ENCODE results near the gene MDN1.

Gene MDN1

GRCh38 chr6:89807581-89807980 is 12.0 kb downstream of the MDN1 start:
- no peak for TF ChIP-seq CTCF (IDR thresholded peaks at IDR 0.05; ENCODE audit: extremely low read depth, missing control alignments)
- no peak for DNase-seq (ENCODE audit: low spot score)

DNA sequence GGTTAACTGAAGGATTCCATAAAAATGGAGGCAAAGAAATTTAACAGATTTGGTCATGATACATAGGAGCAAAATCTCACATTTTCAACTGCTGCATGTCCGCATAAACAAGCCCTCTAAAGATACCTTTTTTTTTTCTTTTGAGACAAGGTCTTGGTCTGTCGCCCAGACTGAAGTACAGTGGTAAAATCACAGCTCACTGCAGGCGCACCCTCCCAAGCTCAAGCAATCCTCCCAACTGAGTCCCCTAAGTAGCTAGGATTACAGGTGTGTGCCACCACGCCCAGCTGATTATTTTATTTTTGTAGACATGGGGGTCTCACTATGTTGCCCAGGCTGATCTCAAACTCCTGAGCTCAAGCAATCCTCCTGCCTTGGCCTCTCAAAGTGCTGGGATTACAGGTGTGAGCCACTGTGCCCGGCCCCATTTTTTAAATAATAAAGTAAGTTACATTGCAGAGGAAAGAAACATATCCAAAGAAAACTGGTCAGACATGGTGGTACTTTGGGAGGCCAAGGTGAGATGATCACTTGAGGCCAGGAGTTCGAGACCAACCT is 13.7 kb downstream of the MDN1 start:
- no peak for TF ChIP-seq CTCF (IDR thresholded peaks at IDR 0.05; ENCODE audit: extremely low read depth, missing control alignments)
- no peak for DNase-seq (ENCODE audit: low spot score)

DNA sequence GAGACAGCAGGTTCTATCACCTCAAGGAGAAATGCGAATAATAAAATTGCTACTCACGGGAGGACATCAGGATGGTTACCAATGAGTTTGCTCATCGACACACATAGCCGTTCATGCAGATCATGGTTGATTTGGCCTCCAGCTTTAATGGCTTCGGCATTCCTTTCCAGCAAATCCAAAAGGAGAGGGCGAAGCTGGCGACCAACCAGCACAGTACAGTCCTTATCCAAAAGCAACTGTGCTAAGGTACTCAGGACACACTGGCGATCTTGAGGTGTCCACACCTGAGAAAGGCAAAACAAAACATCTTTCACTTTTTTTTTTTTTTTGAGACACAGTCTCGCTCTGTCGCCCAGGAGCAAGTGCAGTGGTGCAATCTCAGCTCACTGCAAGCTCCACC is 16.3 kb downstream of the MDN1 start:
- no peak for DNase-seq (ENCODE audit: low spot score)
- no peak for TF ChIP-seq CTCF (IDR thresholded peaks at IDR 0.05; ENCODE audit: extremely low read depth, missing control alignments)

DNA sequence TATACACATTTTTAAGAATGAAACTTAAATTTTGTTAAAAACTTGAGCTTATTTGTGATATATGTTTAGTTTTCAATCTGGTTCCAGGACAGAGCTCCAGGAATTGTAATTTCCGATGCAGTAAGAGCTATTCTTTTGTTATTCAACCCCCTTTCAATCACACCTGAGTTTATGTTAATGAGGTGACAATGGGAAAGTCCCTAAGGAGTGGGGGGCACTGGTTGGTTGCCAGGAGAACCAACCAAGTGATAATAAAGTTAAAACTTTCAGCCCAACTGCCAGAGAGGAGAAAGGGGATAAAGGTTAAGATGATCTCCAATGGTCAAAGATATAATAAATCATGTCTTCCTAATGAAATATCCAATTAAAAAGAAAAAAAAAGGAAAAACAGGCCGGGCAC is 19.8 kb downstream of the MDN1 start:
- no peak for DNase-seq (ENCODE audit: low spot score)
- no peak for TF ChIP-seq CTCF (IDR thresholded peaks at IDR 0.05; ENCODE audit: extremely low read depth, missing control alignments)

GRCh38 chr6:89799096-89799495 is 20.5 kb downstream of the MDN1 start:
- no peak for TF ChIP-seq CTCF (IDR thresholded peaks at IDR 0.05; ENCODE audit: extremely low read depth, missing control alignments)
- no peak for DNase-seq (ENCODE audit: low spot score)

GRCh38 chr6:89797317-89797716 is 22.3 kb downstream of the MDN1 start:
- no peak for TF ChIP-seq CTCF (IDR thresholded peaks at IDR 0.05; ENCODE audit: extremely low read depth, missing control alignments)
- DNase-seq (ENCODE audit: low spot score), result no peak

DNA sequence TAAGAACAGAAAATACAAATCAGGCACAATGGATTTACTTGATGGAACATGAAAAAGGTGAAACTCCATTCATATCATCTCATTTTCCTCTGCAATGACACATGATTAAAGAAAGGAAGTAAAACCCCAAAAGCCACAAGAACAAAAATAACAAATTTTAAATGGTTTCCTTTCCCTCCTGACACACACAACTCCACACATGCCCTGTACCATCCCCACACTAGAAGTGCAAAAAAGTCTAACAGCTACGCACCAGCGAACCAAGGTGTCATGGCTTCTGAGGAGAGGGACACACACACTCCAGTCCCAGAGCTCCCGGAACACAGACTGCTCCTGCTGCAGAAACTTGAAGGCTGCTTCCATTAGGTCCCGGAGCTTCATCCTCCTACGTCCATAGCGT is 25.3 kb downstream of the MDN1 start:
- no peak for TF ChIP-seq CTCF (IDR thresholded peaks at IDR 0.05; ENCODE audit: extremely low read depth, missing control alignments)
- no peak for DNase-seq (ENCODE audit: low spot score)
